ENCODE measurements around the gene RPL18A. TPM values are rescaled to one million over a fixed set of nuclear protein-coding genes. Genes with fewer than 3 reads are reported as not detected.

RPL18A gene
- total RNA-seq, 6 experiments from 2014 or later, result 1,774 to 2,038 (median 1,892) TPM

- no peak for TF ChIP-seq CTCF (IDR thresholded peaks at IDR 0.05)
- no peak for DNase-seq
- H3K36me3 Mint-ChIP-seq (ENCODE audit: low read depth), result peaks cover 5% of the 10 kb centered on the region; the same call in 1 of the 2 replicates
Measured at GRCh38 chr19:17866964-17867486, 7.3 kb downstream of the RPL18A start.

GRCh38 chr19:17868669-17869068 is 9.0 kb downstream of the RPL18A start:
- no peak overlapping the region for H3K4me3 Mint-ChIP-seq
- H3K4me1 Mint-ChIP-seq (ENCODE audit: low read depth), result peaks cover 5% of the 10 kb centered on the region; the same call in 1 of the 2 replicates
- H3K27me3 Mint-ChIP-seq (ENCODE audit: insufficient read depth), result peaks cover 44% of the 10 kb centered on the region
- no peak for TF ChIP-seq CTCF (IDR thresholded peaks at IDR 0.05)
- no peak for DNase-seq
- no peaks in the 10 kb centered on the region for H3K9me3 Mint-ChIP-seq
- no peak overlapping the region for H3K27ac Mint-ChIP-seq
- H3K36me3 Mint-ChIP-seq (ENCODE audit: low read depth), result peaks cover 2% of the 10 kb centered on the region; the same call in 1 of the 2 replicates

More at GRCh38 chr19:17866964-17867486, 7.3 kb downstream of the RPL18A start:
- Mint-ChIP-seq H3K4me3 (no peak overlapping the region; the same call in 1 of the 2 replicates), H3K9me3 (no peaks in the 10 kb centered on the region), H3K27ac (no peak overlapping the region), H3K27me3 (ENCODE audit: insufficient read depth) (peaks cover 42% of the 10 kb centered on the region), H3K4me1 (ENCODE audit: low read depth) (peaks cover 5% of the 10 kb centered on the region; the same call in 1 of the 2 replicates)

GRCh38 chr19:17869114-17869608 is 9.5 kb downstream of the RPL18A start:
- Mint-ChIP-seq H3K4me1 (ENCODE audit: low read depth) (peaks cover 5% of the 10 kb centered on the region; the same call in 1 of the 2 replicates), H3K4me3 (no peak overlapping the region), H3K27me3 (ENCODE audit: insufficient read depth) (peaks cover 44% of the 10 kb centered on the region), H3K27ac (no peak overlapping the region), H3K9me3 (no peaks in the 10 kb centered on the region), H3K36me3 (ENCODE audit: low read depth) (no peaks in the 10 kb centered on the region; the same call in 1 of the 2 replicates)
- no peak for TF ChIP-seq CTCF (IDR thresholded peaks at IDR 0.05)
- DNase-seq, result no peak

- Mint-ChIP-seq H3K4me1 (ENCODE audit: low read depth) (no peaks in the 10 kb centered on the region), H3K27me3 (ENCODE audit: insufficient read depth) (peaks cover 45% of the 10 kb centered on the region), H3K36me3 (ENCODE audit: low read depth) (no peaks in the 10 kb centered on the region), H3K27ac (no peak overlapping the region), H3K4me3 (no peak overlapping the region), H3K9me3 (no peaks in the 10 kb centered on the region)
- no peak for DNase-seq
- no peak for TF ChIP-seq CTCF (IDR thresholded peaks at IDR 0.05)
Measured at GRCh38 chr19:17871032-17871877, 11.5 kb downstream of the RPL18A start.

GRCh38 chr19:17871878-17872250 is 12.2 kb downstream of the RPL18A start, which contains the start of gene SLC5A5:
Gene SLC5A5 (plus strand): TSS chr19:17871945. CDS start chr19:17872320, 375 bp downstream.
- Mint-ChIP-seq H3K4me3 (no peak within 1 kb of the TSS), H3K27ac (no peak within 1 kb of the TSS), H3K9me3 (no peaks in the 10 kb centered on the region), H3K27me3 (ENCODE audit: insufficient read depth) (peaks cover 40% of the 10 kb centered on the region), H3K4me1 (ENCODE audit: low read depth) (no peaks in the 10 kb centered on the region), H3K36me3 (ENCODE audit: low read depth) (no peaks in the 10 kb centered on the region)
- no peak for DNase-seq
- no peak for TF ChIP-seq CTCF (IDR thresholded peaks at IDR 0.05)
